Limb (tissue), 2 donors: ENCODE results near the gene KRTAP10-9.
"Not testable (repeated sequence)": the region's sequence is repeated elsewhere in the genome, so short reads cannot be mapped to it uniquely, and the experiment has no call there.

Experiments
- DNase-seq, 2 donors: peaks; one replicate each; pipeline ENCODE4 v3.0.0-alpha.2; 2016; ENCODE audit errors: extremely low spot score in 2 of 2

Gene KRTAP10-9

GRCh38 chr21:44614961-44615391 is 11.9 kb upstream of the KRTAP10-9 start:
- no peak for DNase-seq

- no peak for DNase-seq
These were observed 11.4 kb upstream of the KRTAP10-9 start for GRCh38 chr21:44615466-44615865.

- DNase-seq, result no peak
These were observed 10.8 kb upstream of the KRTAP10-9 start for GRCh38 chr21:44615911-44616590.

- DNase-seq, result no peak
These were observed 10.3 kb upstream of the KRTAP10-9 start for GRCh38 chr21:44616591-44616926.

- no peak for DNase-seq
These were observed 9.8 kb upstream of the KRTAP10-9 start for GRCh38 chr21:44617071-44617501.

- no peak for DNase-seq
These were observed 8.4 kb upstream of the KRTAP10-9 start for GRCh38 chr21:44618504-44618903.

- DNase-seq, result no peak
These were observed 8.0 kb upstream of the KRTAP10-9 start for GRCh38 chr21:44618909-44619308.

- no peak for DNase-seq
These were observed 7.0 kb upstream of the KRTAP10-9 start for GRCh38 chr21:44619886-44620285.

GRCh38 chr21:44623575-44623974 is 3.3 kb upstream of the KRTAP10-9 start:
- no peak for DNase-seq

- no peak for DNase-seq
These were observed 1.1 kb upstream of the KRTAP10-9 start for GRCh38 chr21:44625756-44626155.

GRCh38 chr21:44626262-44626661 is 631 bp upstream of the KRTAP10-9 start:
- DNase-seq, result no peak

GRCh38 chr21:44627181-44627822 is 409 bp downstream of the KRTAP10-9 start:
- peak in 1 of 2 donors; percentile 19 for DNase-seq

- not testable (repeated sequence) for DNase-seq
These were observed 939 bp downstream of the KRTAP10-9 start for GRCh38 chr21:44627831-44628233.

GRCh38 chr21:44628707-44629391 is 2.0 kb downstream of the KRTAP10-9 start:
- DNase-seq, result no peak

- DNase-seq, result no peak
These were observed 3.5 kb downstream of the KRTAP10-9 start for GRCh38 chr21:44630440-44630839.

- DNase-seq, result no peak
These were observed 5.2 kb downstream of the KRTAP10-9 start for GRCh38 chr21:44632067-44632466.

- no peak for DNase-seq
These were observed 9.5 kb downstream of the KRTAP10-9 start for GRCh38 chr21:44636209-44637017.

GRCh38 chr21:44637018-44637850 is 10.3 kb downstream of the KRTAP10-9 start, which contains the start of gene KRTAP10-10:
Gene KRTAP10-10, plus strand, starts transcription at chr21:44637356. Its CDS starts 62 bp downstream, at chr21:44637418.
- DNase-seq, result no peak

- not testable (repeated sequence) for DNase-seq
These were observed 11.0 kb downstream of the KRTAP10-9 start for GRCh38 chr21:44637851-44638348.

- DNase-seq, result not testable (repeated sequence)
These were observed 11.8 kb downstream of the KRTAP10-9 start for GRCh38 chr21:44638506-44639330.
